Progenitor cell of endocrine pancreas (in vitro differentiated cells): Measurements from ENCODE around the gene EFCAB14. TPM values are rescaled to one million over a fixed set of nuclear protein-coding genes. Genes with fewer than 3 reads are reported as not detected.

Experiments used
- DNase-seq: peaks from one replicate; pipeline ENCODE4 v3.0.0; 2021; ENCODE audit warnings: low spot score; ENCODE audit not compliant: unreplicated experiment
- H3K27ac Mint-ChIP-seq: 2 replicates; pipeline ENCODE4 v1.8.0; 2021; ENCODE audit warnings: mild to moderate bottlenecking, moderate library complexity, mixed read lengths
- H3K27me3 Mint-ChIP-seq: 2 replicates; pipeline ENCODE4 v1.8.0; 2021; ENCODE audit warnings: mixed read lengths
- H3K36me3 Mint-ChIP-seq: 2 replicates; pipeline ENCODE4 v1.8.0; 2022; ENCODE audit warnings: mixed read lengths; ENCODE audit not compliant: insufficient read depth
- H3K4me1 Mint-ChIP-seq: 2 replicates; pipeline ENCODE4 v1.8.0; 2021; ENCODE audit warnings: low read depth, mixed read lengths
- H3K4me3 Mint-ChIP-seq: 2 replicates; pipeline ENCODE4 v1.8.0; 2021; ENCODE audit warnings: low read depth, mild to moderate bottlenecking, moderate library complexity, mixed read lengths
- H3K9me3 Mint-ChIP-seq: 2 replicates; pipeline ENCODE4 v1.8.0; 2021; ENCODE audit warnings: low read depth, mixed read lengths
- CTCF ChIP-seq: fragments of 200-600 bp; sonication (generic); IDR thresholded peaks from one replicate; pipeline ENCODE4 v1.5.0; 2021; ENCODE audit warnings: antibody characterized with exemption, mild to moderate bottlenecking; ENCODE audit not compliant: unreplicated experiment
- total RNA-seq: library from RNA; stranded (reverse); gene quantifications from 2 replicates; pipeline ENCODE4 v1.2.1, GENCODE V29; 2021

The EFCAB14 gene
- total RNA-seq, 1 donor from 2014 or later, result 63.6 TPM

GRCh38 chr1:46675549-46676314 lies 43.2 kb downstream of the EFCAB14 start:
- no peaks in the 10 kb centered on the region for H3K27me3 Mint-ChIP-seq
- DNase-seq, result no peak
- H3K4me3 Mint-ChIP-seq, result no peak overlapping the region
- H3K27ac Mint-ChIP-seq, result no peak overlapping the region
- no peak for TF ChIP-seq CTCF
- H3K9me3 Mint-ChIP-seq, result no peaks in the 10 kb centered on the region
- peaks cover 31% of the 10 kb centered on the region for H3K36me3 Mint-ChIP-seq
- H3K4me1 Mint-ChIP-seq, result peaks cover 4% of the 10 kb centered on the region

- Mint-ChIP-seq H3K4me3 (no peak overlapping the region), H3K27ac (no peak overlapping the region), H3K27me3 (no peaks in the 10 kb centered on the region), H3K4me1 (peaks cover 2% of the 10 kb centered on the region), H3K36me3 (peaks cover 19% of the 10 kb centered on the region), H3K9me3 (no peaks in the 10 kb centered on the region)
- no peak for TF ChIP-seq CTCF
- DNase-seq, result no peak
Observed at GRCh38 chr1:46673749-46674182, 45.1 kb downstream of the EFCAB14 start.

- Mint-ChIP-seq H3K4me1 (peaks cover 2% of the 10 kb centered on the region), H3K4me3 (no peak overlapping the region), H3K27ac (no peak overlapping the region)
Observed at GRCh38 chr1:46672696-46673095, 46.2 kb downstream of the EFCAB14 start.

GRCh38 chr1:46671554-46671953 lies 47.4 kb downstream of the EFCAB14 start, which contains the start of gene TEX38:
TSS of gene TEX38 (plus strand) at chr1:46671854. CDS start at chr1:46671935, 81 bp downstream.
- Mint-ChIP-seq H3K27ac (no peak within 1 kb of the TSS), H3K36me3 (peaks cover 10% of the 10 kb centered on the region), H3K27me3 (no peaks in the 10 kb centered on the region), H3K4me1 (peaks cover 13% of the 10 kb centered on the region), H3K4me3 (no peak within 1 kb of the TSS), H3K9me3 (no peaks in the 10 kb centered on the region)
- no peak for DNase-seq
- TF ChIP-seq CTCF, result no peak

More at GRCh38 chr1:46672696-46673095, 46.2 kb downstream of the EFCAB14 start:
- no peak for TF ChIP-seq CTCF
- DNase-seq, result no peak
- H3K9me3 Mint-ChIP-seq, result no peaks in the 10 kb centered on the region
- H3K36me3 Mint-ChIP-seq, result peaks cover 17% of the 10 kb centered on the region
- H3K27me3 Mint-ChIP-seq, result no peaks in the 10 kb centered on the region

GRCh38 chr1:46670134-46670533 lies 48.8 kb downstream of the EFCAB14 start:
- DNase-seq, result no peak
- Mint-ChIP-seq H3K27ac (no peak overlapping the region), H3K4me1 (peaks cover 14% of the 10 kb centered on the region), H3K36me3 (peaks cover 4% of the 10 kb centered on the region), H3K27me3 (no peaks in the 10 kb centered on the region), H3K4me3 (no peak overlapping the region), H3K9me3 (no peaks in the 10 kb centered on the region)
- no peak for TF ChIP-seq CTCF
